IMR-90 (cell line): ENCODE measurements around the gene ZDHHC14. TPM values are rescaled to one million over a fixed set of nuclear protein-coding genes. Genes with fewer than 3 reads are reported as not detected.

Source experiments
- ATAC-seq: fragments of 200-7000 bp; cut with Tn5 transposase; 2 replicates; pipeline ENCODE4 v1.9.1; 2020; ENCODE audit warnings: low read depth, mild to moderate bottlenecking, moderate library complexity
- BruUV-seq: library from RNA; stranded (reverse); fragments of 400-500 nt; replicated peaks from 2 replicates; lab custom pipeline; 2021; lab: Mats Ljungman, UMichigan
- CTCF ChIA-PET: fragments of 300-600 bp; formaldehyde crosslinking; extraction: SDS; loops from one replicate; lab custom pipeline; 2021; ENCODE audit warnings: antibody characterized with exemption; lab: Yijun Ruan, JAX
- POLR2A ChIA-PET: fragments of 300-600 bp; sonication (Branson Sonifier 250); formaldehyde crosslinking; loops from one replicate; lab custom pipeline; 2022; ENCODE audit warnings: antibody characterized with exemption; ENCODE audit not compliant: unreplicated experiment; lab: Charles Lee
- DNase-seq: peaks from one replicate; pipeline ENCODE4 v3.0.0; 2013
- H2AFZ ChIP-seq: replicated peaks from 2 replicates; pipeline ENCODE3; 2013; ENCODE audit warnings: low read length, mild to moderate bottlenecking; ENCODE audit not compliant: poor library complexity
- H2AK5ac ChIP-seq: 2 replicates; pipeline ENCODE4 v1.6.1; 2013; ENCODE audit warnings: low read depth, low read length, inconsistent platforms
- H2AK9ac ChIP-seq: replicated peaks from 2 replicates; pipeline ENCODE3; 2013; ENCODE audit warnings: mild to moderate bottlenecking, low read depth, low read length, moderate library complexity; ENCODE audit not compliant: poor library complexity
- H2BK120ac ChIP-seq: 2 replicates; pipeline ENCODE4 v1.6.1; 2013; ENCODE audit warnings: low read depth, low read length, inconsistent platforms
- H2BK15ac ChIP-seq: 3 replicates; pipeline ENCODE4 v1.6.1; 2013; ENCODE audit warnings: low read depth, low read length, inconsistent platforms
- H2BK20ac ChIP-seq: 2 replicates; pipeline ENCODE4 v1.6.1; 2013; ENCODE audit warnings: low read depth, mild to moderate bottlenecking, inconsistent platforms, low read length, moderate library complexity
- H2BK5ac ChIP-seq: 2 replicates; pipeline ENCODE4 v1.6.1; 2013; ENCODE audit warnings: mild to moderate bottlenecking, low read depth, low read length, inconsistent platforms; ENCODE audit not compliant: poor library complexity, severe bottlenecking
- H3K14ac ChIP-seq: replicated peaks from 2 replicates; pipeline ENCODE4 v1.6.1; 2013; ENCODE audit warnings: low read depth, low read length, inconsistent platforms
- H3K18ac ChIP-seq: 2 replicates; pipeline ENCODE4 v1.6.1; 2013; ENCODE audit warnings: low read depth, low read length, control low read depth
- H3K23ac ChIP-seq: 2 replicates; pipeline ENCODE4 v1.6.1; 2013; ENCODE audit warnings: low read depth, low read length, inconsistent platforms
- H3K27ac ChIP-seq: 2 replicates; pipeline ENCODE4 v1.5.1; 2013; ENCODE audit warnings: mild to moderate bottlenecking, control low read depth, low read length; ENCODE audit not compliant: insufficient read depth
- H3K27me3 ChIP-seq: 2 replicates; pipeline ENCODE4 v1.6.1; 2013; ENCODE audit warnings: low read length; ENCODE audit not compliant: control insufficient read depth, insufficient read depth
- H3K36me3 ChIP-seq: 2 replicates; pipeline ENCODE4 v1.6.1; 2013; ENCODE audit warnings: low read length, mixed read lengths; ENCODE audit not compliant: control insufficient read depth, insufficient read depth
- H3K4ac ChIP-seq: 2 replicates; pipeline ENCODE4 v1.6.1; 2013; ENCODE audit warnings: low read depth, low read length, inconsistent platforms
- H3K4me1 ChIP-seq: 2 replicates; pipeline ENCODE4 v1.6.1; 2013; ENCODE audit warnings: low read length, mixed read lengths; ENCODE audit not compliant: control insufficient read depth, insufficient read depth
- H3K4me2 ChIP-seq: 2 replicates; pipeline ENCODE4 v1.6.1; 2013; ENCODE audit warnings: low read depth, mild to moderate bottlenecking, control low read depth, low read length, moderate library complexity
- H3K4me3 ChIP-seq: 2 replicates; pipeline ENCODE4 v1.5.1; 2013; ENCODE audit warnings: low read depth, mild to moderate bottlenecking, control low read depth, low read length, moderate library complexity; ENCODE audit not compliant: insufficient read depth
- H3K56ac ChIP-seq: 2 replicates; pipeline ENCODE4 v1.6.1; 2013; ENCODE audit warnings: low read length, inconsistent platforms; ENCODE audit not compliant: insufficient read depth; ENCODE audit errors: extremely low read depth
- H3K79me1 ChIP-seq, 2 experiments: 2 replicates each; pipeline ENCODE4 v1.6.1; 2013; ENCODE audit warnings: low read length in 2 of 2, inconsistent platforms in 1 of 2, low read depth in 1 of 2
- H3K9ac ChIP-seq: 2 replicates; pipeline ENCODE4 v1.6.1; 2013; ENCODE audit warnings: low read depth, low read length, control low read depth
- H3K9me1 ChIP-seq: 2 replicates; pipeline ENCODE4 v1.6.1; 2013; ENCODE audit warnings: low read length, inconsistent platforms; ENCODE audit not compliant: insufficient read depth
- H3K9me3 ChIP-seq: 2 replicates; pipeline ENCODE4 v1.6.1; 2013; ENCODE audit warnings: low read length; ENCODE audit not compliant: control insufficient read depth, insufficient read depth
- H4K20me1 ChIP-seq: 2 replicates; pipeline ENCODE4 v1.6.1; 2013; ENCODE audit warnings: low read length, inconsistent platforms; ENCODE audit not compliant: insufficient read depth
- H4K5ac ChIP-seq: 2 replicates; pipeline ENCODE4 v1.6.1; 2013; ENCODE audit warnings: mild to moderate bottlenecking, low read depth, low read length, control low read depth
- H4K8ac ChIP-seq, 2 experiments: 2 replicates each; pipeline ENCODE4 v1.6.1; 2013; ENCODE audit warnings: low read depth in 2 of 2, low read length in 2 of 2, control low read depth in 1 of 2, inconsistent platforms in 1 of 2
- H4K91ac ChIP-seq: 2 replicates; pipeline ENCODE4 v1.6.1; 2013; ENCODE audit warnings: low read depth, low read length, inconsistent platforms; ENCODE audit not compliant: insufficient read depth
- BHLHE40 ChIP-seq: fragments of 150-350 bp; IDR thresholded peaks from 2 replicates; pipeline ENCODE4 v1.6.1; 2016; ENCODE audit warnings: mild to moderate bottlenecking, low read depth, low read length
- CHD1 ChIP-seq: IDR thresholded peaks from 2 replicates; pipeline ENCODE4 v1.6.1; 2012; ENCODE audit warnings: low read depth, low read length, improper control_type of control experiment
- CTCF ChIP-seq: conservative IDR thresholded peaks from 2 replicates; pipeline ENCODE4 v1.5.1; 2012; ENCODE audit warnings: mild to moderate bottlenecking, low read depth, low read length, improper control_type of control experiment
- ELK1 ChIP-seq: fragments of 150-350 bp; IDR thresholded peaks from 2 replicates; pipeline ENCODE4 v1.6.1; 2016; ENCODE audit warnings: low read depth, mild to moderate bottlenecking, low read length, moderate library complexity, borderline replicate concordance
- MAFK ChIP-seq: IDR thresholded peaks from 2 replicates; pipeline ENCODE4 v1.6.1; 2012; ENCODE audit warnings: low read depth, low read length, improper control_type of control experiment
- MAZ ChIP-seq: IDR thresholded peaks from 2 replicates; pipeline ENCODE4 v1.6.1; 2012; ENCODE audit warnings: low read depth, mild to moderate bottlenecking, low read length, improper control_type of control experiment, moderate library complexity, borderline replicate concordance
- MXI1 ChIP-seq: IDR thresholded peaks from 2 replicates; pipeline ENCODE4 v1.6.1; 2012; ENCODE audit warnings: low read depth, mild to moderate bottlenecking, low read length, moderate library complexity, borderline replicate concordance
- NFE2L2 ChIP-seq: fragments of 150-350 bp; IDR thresholded peaks from 2 replicates; pipeline ENCODE4 v1.6.1; 2016; ENCODE audit warnings: low read depth, mild to moderate bottlenecking, low read length
- POLR2A ChIP-seq: IDR thresholded peaks from 2 replicates; pipeline ENCODE4 v1.6.1; 2012; ENCODE audit warnings: mild to moderate bottlenecking, low read depth, low read length
- RAD21 ChIP-seq: IDR thresholded peaks from 2 replicates; pipeline ENCODE4 v1.6.1; 2012; ENCODE audit warnings: low read length, improper control_type of control experiment
- RCOR1 ChIP-seq: IDR thresholded peaks from 2 replicates; pipeline ENCODE4 v1.6.1; 2012; ENCODE audit warnings: mild to moderate bottlenecking, low read length, improper control_type of control experiment; ENCODE audit not compliant: insufficient replicate concordance
- RFX5 ChIP-seq: IDR thresholded peaks from 2 replicates; pipeline ENCODE4 v1.8.0; 2012; ENCODE audit warnings: low read depth, mild to moderate bottlenecking, low read length, moderate library complexity
- SMC3 ChIP-seq: fragments of 150-350 bp; IDR thresholded peaks from 2 replicates; pipeline ENCODE4 v1.6.1; 2016; ENCODE audit warnings: low read depth, mild to moderate bottlenecking, antibody characterized with exemption, low read length, moderate library complexity
- USF2 ChIP-seq: fragments of 150-350 bp; IDR thresholded peaks from 2 replicates; pipeline ENCODE4 v1.6.1; 2017; ENCODE audit warnings: mild to moderate bottlenecking, antibody characterized with exemption, low read length, low read depth
- WGBS, 2 experiments: methylation state at CpG; one replicate each; pipeline versions ENCODE4 v1.1.5 to v1.1.7; 2013; ENCODE audit warnings: missing lambda C conversion rate in 2 of 2; ENCODE audit not compliant: insufficient read length in 1 of 2; ENCODE audit errors: extremely low coverage in 2 of 2; 5-methylcytosine and 5-hydroxymethylcytosine counted together
- dilution Hi-C: fragments of 300-500 bp; cut with HindIII; formaldehyde crosslinking; loops from one replicate; pipeline ENCODE4 v1.14.3; 2018; ENCODE audit warnings: low sequenced_read_pairs; ENCODE audit not compliant: unreplicated experiment
- in situ Hi-C: fragments of 300-500 bp; cut with MboI; formaldehyde crosslinking; loops from 3 replicates; pipeline ENCODE4 v1.14.3; 2019; ENCODE audit warnings: low sequenced_read_pairs, inconsistent platforms, mixed read lengths
- intact Hi-C: fragments of 100-400 bp; cut with micrococcal nuclease; formaldehyde crosslinking; loops from 2 replicates; pipeline ENCODE4 v1.10.0; 2022
- polyA plus RNA-seq, 3 experiments: library from polyadenylated mRNA; depleted of rRNA; stranded (reverse); fragments of >200 nt; gene quantifications; 2 replicates each; pipeline ENCODE4 v1.2.3, GENCODE V29; 2012; ENCODE audit warnings: low replicate concordance in 1 of 3
- total RNA-seq: library from RNA; depleted of rRNA; stranded (reverse); fragments of >200 nt; gene quantifications from 2 replicates; pipeline ENCODE4 v1.2.3, GENCODE V29; 2012

ZDHHC14 gene
- total and polyA plus RNA-seq, 2 of the 4 experiments (the other 2 are of a cell fraction), result 0.90 to 2.0 TPM

DNA sequence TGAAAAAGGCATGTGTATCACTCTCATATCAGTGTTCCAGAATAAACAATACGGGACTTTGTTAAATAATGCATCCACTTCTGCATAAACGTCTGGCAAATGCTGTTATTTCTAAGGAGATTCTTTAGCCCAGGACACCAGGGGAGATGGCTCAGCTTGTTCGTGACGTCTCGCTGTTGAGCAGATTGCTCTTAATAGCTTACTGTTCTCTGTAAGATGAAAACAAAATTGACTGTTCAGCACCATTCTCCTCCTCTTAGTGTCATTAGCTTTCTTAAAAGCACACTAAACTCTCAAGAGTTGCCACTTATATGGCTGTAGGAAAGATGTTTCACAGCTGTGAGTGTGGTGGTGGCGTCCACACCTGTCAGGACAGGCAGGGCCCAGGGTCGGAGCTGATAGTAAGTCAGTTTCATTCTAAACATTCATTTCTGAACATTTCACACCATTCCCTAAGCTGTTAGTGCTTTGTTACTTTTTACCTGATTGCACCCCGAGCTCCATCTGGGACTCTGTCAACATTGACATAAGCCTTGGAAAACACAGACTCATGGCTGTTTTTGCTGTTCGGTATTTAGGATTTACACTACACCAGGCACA is 132.1 kb downstream of the ZDHHC14 start:
- no peaks in the 10 kb centered on the region for H3K36me3 ChIP-seq
- no peak overlapping the region for H2BK120ac ChIP-seq
- H2BK20ac ChIP-seq, result peak overlapping the region; percentile 35; the same call in 1 of the 2 replicates
- TF ChIP-seq MAFK (no peak), BHLHE40 (no peak), CHD1 (no peak), CTCF (no peak), RFX5 (no peak), ELK1 (no peak), SMC3 (no peak), MAZ (no peak), RCOR1 (no peak), NFE2L2 (no peak), RAD21 (no peak), MXI1 (no peak), POLR2A (no peak), USF2 (no peak)
- no TSS peak for BruUV-seq
- no peak overlapping the region for H3K4ac ChIP-seq
- ATAC-seq (peak; percentile 77), DNase-seq (peak; percentile 43)
- H3K9ac ChIP-seq, result no peak overlapping the region
- H3K4me2 ChIP-seq, result peak overlapping the region; percentile 53; the same call in 1 of the 2 replicates
- in situ Hi-C loops (no loop called here), dilution Hi-C loops (no loop called here), intact Hi-C loops (loop anchor here (5.0 kb wide), 1 partner anchor 84 kb away; no protein-coding TSS in a partner anchor)
- 86% methylated on average over 1 of the region's 9 CpGs; no CpG with 5 or more reads in 1 of the 2 experiments for WGBS, 2 experiments
- H3K56ac ChIP-seq, result no peak overlapping the region
- peaks cover 6% of the 10 kb centered on the region for H3K4me1 ChIP-seq
- H3K18ac ChIP-seq, result no peak overlapping the region
- no peaks in the 10 kb centered on the region for H3K27me3 ChIP-seq
- ChIA-PET CTCF (no interaction called here), POLR2A (no interaction called here)
- no peak overlapping the region for H2BK15ac ChIP-seq
- peaks cover 8% of the 10 kb centered on the region for H3K9me1 ChIP-seq
- H2BK5ac ChIP-seq, result no peak overlapping the region
- H3K9me3 ChIP-seq, result no peaks in the 10 kb centered on the region
- no peak overlapping the region for H3K14ac ChIP-seq
- no peak overlapping the region for H3K4me3 ChIP-seq
- no peaks in the 10 kb centered on the region for H3K79me1 ChIP-seq
- no peak overlapping the region for H3K23ac ChIP-seq
- no peak overlapping the region for H2AFZ ChIP-seq
- no peak overlapping the region for H2AK9ac ChIP-seq
- no peak overlapping the region for H4K8ac ChIP-seq
- H3K27ac ChIP-seq, result peak overlapping the region; percentile 62; the same call in 1 of the 2 replicates
- no peak overlapping the region for H2AK5ac ChIP-seq
- H4K5ac ChIP-seq, result no peak overlapping the region
- H4K20me1 ChIP-seq, result no peaks in the 10 kb centered on the region
- H4K91ac ChIP-seq, result no peak overlapping the region
